A549 (cell line): Measurements from ENCODE around the gene TTBK2.

ENCODE experiments used
- CTCF ChIP-seq: fragments of >200 bp; sonication (Bioruptor Twin); formaldehyde crosslinking; IDR thresholded peaks from 3 replicates; pipeline ENCODE4 v1.5.1; 2016
- POLR2A ChIP-seq: IDR thresholded peaks from 2 replicates; pipeline ENCODE4 v1.6.1; 2012; ENCODE audit warnings: mild to moderate bottlenecking, low read length
- REST ChIP-seq: fragments of 200-600 bp; sonication (generic); IDR thresholded peaks from 2 replicates; pipeline ENCODE4 v1.6.1; 2016; ENCODE audit warnings: antibody characterized with exemption, mild to moderate bottlenecking, moderate library complexity
- USF2 ChIP-seq: fragments of 450-650 bp; IDR thresholded peaks from 2 replicates; pipeline ENCODE4 v1.6.1; 2014; ENCODE audit warnings: antibody characterized with exemption

GRCh38 chr15:42725331-42725903, 195.2 kb downstream of the TTBK2 start:
- no peak for TF ChIP-seq CTCF
- TF ChIP-seq REST: no peak
- TF ChIP-seq POLR2A: no peak
- TF ChIP-seq USF2: no peak
